H1 (cell line): ENCODE data around the gene C2orf74. TPM values are rescaled to one million over a fixed set of nuclear protein-coding genes. Genes with fewer than 3 reads are reported as not detected.

Source experiments
- CTCF ChIA-PET: fragments of 300-600 bp; sonication (Branson Sonifier 250); formaldehyde crosslinking; loops from one replicate; lab custom pipeline; 2021; ENCODE audit not compliant: partially characterized antibody; lab: Charles Lee
- POLR2A ChIA-PET: fragments of 300-600 bp; sonication (Branson Sonifier 250); formaldehyde crosslinking; loops from one replicate; lab custom pipeline; 2021; ENCODE audit warnings: inconsistent platforms; ENCODE audit not compliant: partially characterized antibody; lab: Charles Lee
- DNase-seq, 2 experiments: peaks; one replicate each; pipeline versions ENCODE4 v3.0.0 to v3.0.0-alpha.2; 2010 to 2022; ENCODE audit warnings: low spot score in 2 of 2, low read depth in 1 of 2, mixed read lengths in 1 of 2
- FAIRE-seq: peaks from 2 replicates; lab custom pipeline; 2011; peaks lifted over from hg19 to GRCh38; lab: Jason Lieb, UNC
- H2AFZ ChIP-seq: 2 replicates; pipeline ENCODE4 v1.8.1; 2012; ENCODE audit warnings: low read length, inconsistent platforms
- H2AK5ac ChIP-seq: 2 replicates; pipeline ENCODE4 v1.6.1; 2013; ENCODE audit warnings: low read depth, low read length
- H2BK120ac ChIP-seq: replicated peaks from 2 replicates; pipeline ENCODE3; 2013; ENCODE audit warnings: low read depth, low read length, inconsistent platforms
- H2BK12ac ChIP-seq: 2 replicates; pipeline ENCODE4 v1.6.1; 2013; ENCODE audit warnings: low read depth, low read length
- H2BK15ac ChIP-seq: 2 replicates; pipeline ENCODE4 v1.6.1; 2013; ENCODE audit warnings: low read length
- H2BK20ac ChIP-seq: 2 replicates; pipeline ENCODE4 v1.6.1; 2013; ENCODE audit warnings: low read length
- H2BK5ac ChIP-seq: 2 replicates; pipeline ENCODE4 v1.6.1; 2013; ENCODE audit warnings: low read depth, low read length
- H3K14ac ChIP-seq: 2 replicates; pipeline ENCODE4 v1.6.1; 2013; ENCODE audit warnings: inconsistent platforms; ENCODE audit not compliant: insufficient read length
- H3K18ac ChIP-seq: 2 replicates; pipeline ENCODE4 v1.6.1; 2013; ENCODE audit warnings: low read length; ENCODE audit errors: extremely low read depth
- H3K23ac ChIP-seq: 2 replicates; pipeline ENCODE4 v1.6.1; 2013; ENCODE audit warnings: inconsistent platforms; ENCODE audit not compliant: insufficient read length
- H3K23me2 ChIP-seq: 2 replicates; pipeline ENCODE4 v1.6.1; 2013; ENCODE audit warnings: low read depth, low read length
- H3K27ac ChIP-seq: 2 replicates; pipeline ENCODE4 v1.6.1; 2011; ENCODE audit warnings: low read depth, low read length, inconsistent platforms
- H3K27me3 ChIP-seq, 4 experiments: replicated peaks in 1 of 4; 1 replicate in 1 of 4; 2 replicates in 3 of 4; pipeline versions ENCODE4 v1.6.1 to v1.8.1; 2011 to 2013; ENCODE audit warnings: low read length in 3 of 4, mild to moderate bottlenecking in 3 of 4, inconsistent platforms in 2 of 4, mixed read lengths in 2 of 4, moderate library complexity in 1 of 4; ENCODE audit not compliant: control insufficient read depth in 3 of 4, insufficient read depth in 3 of 4; ENCODE audit errors: extremely low read depth in 1 of 4
- H3K36me3 ChIP-seq, 4 experiments: 2 replicates each; pipeline versions ENCODE4 v1.6.1 to v1.8.1; 2011 to 2013; ENCODE audit warnings: mild to moderate bottlenecking in 4 of 4, low read length in 3 of 4, moderate library complexity in 2 of 4, control low read depth in 1 of 4, inconsistent platforms in 1 of 4; ENCODE audit not compliant: insufficient read depth in 4 of 4, control insufficient read depth in 2 of 4
- H3K4ac ChIP-seq: replicated peaks from 2 replicates; pipeline ENCODE3; 2013; ENCODE audit warnings: low read length, low read depth, mixed read lengths, inconsistent platforms; ENCODE audit not compliant: insufficient read length
- H3K4me1 ChIP-seq, 4 experiments: replicated peaks in 1 of 4; 1 replicate in 1 of 4; 2 replicates in 3 of 4; pipeline versions ENCODE4 v1.6.1 to v1.8.1; 2011 to 2013; ENCODE audit warnings: low read length in 3 of 4, inconsistent platforms in 2 of 4, mixed read lengths in 1 of 4; ENCODE audit not compliant: insufficient read depth in 4 of 4, control insufficient read depth in 3 of 4
- H3K4me2 ChIP-seq, 2 experiments: 2 replicates each; pipeline versions ENCODE4 v1.6.1 to v1.8.1; 2011 to 2013; ENCODE audit warnings: low read depth in 2 of 2, low read length in 2 of 2, control low read depth in 1 of 2, inconsistent platforms in 1 of 2, mild to moderate bottlenecking in 1 of 2; ENCODE audit not compliant: insufficient read depth in 1 of 2
- H3K4me3 ChIP-seq, 4 experiments: fragments of 200-600, 300-600 bp in 1 of 4; sonication (generic), shearing (Covaris generic), sonication (Bioruptor Twin) in 1 of 4; 2 replicates each; pipeline versions ENCODE4 v1.5.1 to v1.8.1; 2011 to 2016; ENCODE audit warnings: low read length in 4 of 4, low read depth in 3 of 4, control low read depth in 2 of 4, inconsistent platforms in 2 of 4, mild to moderate bottlenecking in 2 of 4, mixed read lengths in 1 of 4, moderate library complexity in 1 of 4; ENCODE audit not compliant: insufficient read depth in 2 of 4; ENCODE audit errors: extremely low read depth in 1 of 4
- H3K56ac ChIP-seq: replicated peaks from 2 replicates; pipeline ENCODE3; 2013; ENCODE audit warnings: low read depth, mild to moderate bottlenecking, mixed read lengths, low read length, inconsistent platforms; ENCODE audit not compliant: insufficient read length
- H3K79me1 ChIP-seq: 2 replicates; pipeline ENCODE4 v1.6.1; 2013; ENCODE audit warnings: low read depth, low read length, control low read depth
- H3K79me2 ChIP-seq, 2 experiments: 2 replicates each; pipeline versions ENCODE4 v1.6.1 to v1.8.1; 2012 to 2013; ENCODE audit warnings: low read length in 2 of 2, mild to moderate bottlenecking in 2 of 2, inconsistent platforms in 1 of 2; ENCODE audit not compliant: insufficient read depth in 2 of 2, control insufficient read depth in 1 of 2
- H3K9ac ChIP-seq, 4 experiments: replicated peaks in 1 of 4; 1 replicate in 1 of 4; 2 replicates in 3 of 4; pipeline versions ENCODE4 v1.6.1 to v1.8.1; 2011 to 2013; ENCODE audit warnings: low read depth in 3 of 4, low read length in 3 of 4, control low read depth in 2 of 4, mild to moderate bottlenecking in 2 of 4, moderate library complexity in 2 of 4, inconsistent platforms in 1 of 4; ENCODE audit errors: extremely low read depth in 1 of 4
- H3K9me3 ChIP-seq, 2 experiments: 2 replicates each; pipeline versions ENCODE4 v1.6.1 to v1.8.1; 2012 to 2013; ENCODE audit warnings: mild to moderate bottlenecking in 2 of 2, moderate library complexity in 2 of 2, control low read depth in 1 of 2, inconsistent platforms in 1 of 2, low read depth in 1 of 2, low read length in 1 of 2, mixed read lengths in 1 of 2; ENCODE audit not compliant: insufficient read depth in 2 of 2
- H4K20me1 ChIP-seq, 2 experiments: replicated peaks in 1 of 2; 2 replicates each; pipeline versions ENCODE3 to v1.8.1; 2011 to 2013; ENCODE audit warnings: inconsistent platforms in 2 of 2, low read length in 2 of 2, mild to moderate bottlenecking in 1 of 2; ENCODE audit not compliant: insufficient read depth in 2 of 2, control insufficient read depth in 1 of 2
- H4K5ac ChIP-seq: 2 replicates; pipeline ENCODE4 v1.6.1; 2013; ENCODE audit warnings: low read length, low read depth, mixed read lengths, inconsistent platforms; ENCODE audit not compliant: insufficient read length
- H4K8ac ChIP-seq: 2 replicates; pipeline ENCODE4 v1.8.0; 2013; ENCODE audit warnings: mild to moderate bottlenecking, moderate library complexity, low read length, inconsistent platforms; ENCODE audit not compliant: insufficient read depth; ENCODE audit errors: extremely low read depth
- H4K91ac ChIP-seq: replicated peaks from 2 replicates; pipeline ENCODE3; 2013; ENCODE audit warnings: low read length, mixed read lengths, inconsistent platforms; ENCODE audit not compliant: insufficient read length
- CBX8 ChIP-seq: fragments of 300-800, 300-1000 bp; sonication (generic); IDR thresholded peaks from 2 replicates; pipeline ENCODE4 v1.7.1; 2016; ENCODE audit warnings: low read depth, low read length, borderline replicate concordance
- CHD1 ChIP-seq: IDR thresholded peaks from 2 replicates; pipeline ENCODE4 v1.6.1; 2012; ENCODE audit warnings: low read depth, low read length, improper control_type of control experiment
- KDM5A ChIP-seq: fragments of 200-600 bp; IDR thresholded peaks from 2 replicates; pipeline ENCODE4 v1.7.1; 2012; ENCODE audit warnings: mild to moderate bottlenecking, low read length, inconsistent platforms, mixed read lengths
- RXRA ChIP-seq: IDR thresholded peaks from 2 replicates; pipeline ENCODE4 v1.6.1; 2011; ENCODE audit warnings: low read depth, mild to moderate bottlenecking, low read length, moderate library complexity; ENCODE audit not compliant: insufficient read depth
- TBP ChIP-seq: IDR thresholded peaks from 2 replicates; pipeline ENCODE4 v1.6.1; 2011; ENCODE audit warnings: low read depth, low read length, improper control_type of control experiment
- YY1 ChIP-seq: IDR thresholded peaks from 2 replicates; pipeline ENCODE4 v1.6.1; 2011; ENCODE audit warnings: low read depth, mild to moderate bottlenecking, low read length
- ZNF274 ChIP-seq: IDR thresholded peaks from 2 replicates; pipeline ENCODE4 v1.7.0; 2012; ENCODE audit warnings: low read length, borderline replicate concordance; ENCODE audit errors: extremely low read depth
- WGBS, 2 experiments: shearing (Covaris generic) in 1 of 2; methylation state at CpG; one replicate each; pipeline versions ENCODE4 v1.1.6 to v1.1.7; 2013 to 2015; ENCODE audit warnings: low lambda C conversion rate in 2 of 2, mixed read lengths in 2 of 2, inconsistent platforms in 1 of 2, low coverage in 1 of 2, missing lambda C conversion rate in 1 of 2; ENCODE audit not compliant: insufficient replicate concordance in 2 of 2, insufficient coverage in 1 of 2, insufficient read length in 1 of 2; ENCODE audit errors: extremely low coverage in 1 of 2, missing lambda C conversion rate in 1 of 2; 5-methylcytosine and 5-hydroxymethylcytosine counted together
- polyA plus RNA-seq, 7 experiments: library from polyadenylated mRNA; depleted of rRNA in 3 of 7; stranded (reverse) in 5 of 7; unstranded in 2 of 7; fragments of >200 nt in 5 of 7; fragments of 200-250 nt in 2 of 7; gene quantifications; 1 replicate in 5 of 7; 2 replicates in 1 of 7; 4 replicates in 1 of 7; pipeline versions ENCODE4 v1.2.1 to v1.2.3, GENCODE V29; 2011 to 2013; ENCODE audit warnings: missing spikeins in 2 of 7, mixed read lengths in 2 of 7
- total RNA-seq: library from RNA; stranded (reverse); fragmentation: NEBNext Ultra II Directional; extraction: Animal tissue kit (Norgen Biotek cat#: 25700); gene quantifications from 2 replicates; pipeline ENCODE4 v1.2.1, GENCODE V29; 2021

C2orf74 gene
- total and polyA plus RNA-seq, 2 of the 8 experiments (the other 6 are each of a cell fraction or from before 2014, with no cell fraction given) = 2.6 to 9.3 TPM

GRCh38 chr2:61182059-61182383 lies 20.0 kb downstream of the C2orf74 start:
- no peak overlapping the region for H3K27ac ChIP-seq
- H3K4me3 ChIP-seq = no peak overlapping the region
- no peaks in the 10 kb centered on the region for H3K9me3 ChIP-seq
- no peak overlapping the region for H2AK5ac ChIP-seq
- WGBS, 2 experiments = 94% methylated on average over 6 of the region's 6 CpGs; no CpG with 5 or more reads in 1 of the 2 experiments
- DNase-seq (no peak), FAIRE-seq (no peak)
- no peak overlapping the region for H3K56ac ChIP-seq
- no peaks in the 10 kb centered on the region; a peak in 2 of 7 replicates for H3K27me3 ChIP-seq
- peaks cover 7% of the 10 kb centered on the region; the same call in 1 of the 2 replicates for H3K79me1 ChIP-seq
- no peak overlapping the region for H2AFZ ChIP-seq
- H3K36me3 ChIP-seq = peaks cover 14 to 71% (median 38%) of the 10 kb centered on the region in 4 experiments; a peak in 7 of 8 replicates
- POLR2A ChIA-PET = no interaction called here
- no peak overlapping the region for H2BK120ac ChIP-seq
- H4K20me1 ChIP-seq = peaks cover 4 to 5% of the 10 kb centered on the region in 2 experiments
- no peak overlapping the region for H3K14ac ChIP-seq
- no peak overlapping the region for H4K91ac ChIP-seq
- no peak overlapping the region for H4K8ac ChIP-seq
- no peak for TF ChIP-seq TBP
- TF ChIP-seq YY1 = no peak
- TF ChIP-seq CBX8 = no peak
- TF ChIP-seq KDM5A = no peak
- TF ChIP-seq ZNF274 = no peak
- TF ChIP-seq RXRA = no peak
- no peak for TF ChIP-seq CHD1
- TF ChIP-seq, all 59 proteins: peak for 0
- H4K5ac ChIP-seq = no peak overlapping the region
- H3K4me2 ChIP-seq = no peak overlapping the region
- CTCF ChIA-PET = interaction anchor here (1.0 kb wide), 1 partner anchor 666 kb away, joined by 3 read pairs; no protein-coding TSS in a partner anchor
- peaks cover 3 to 7% of the 10 kb centered on the region in 2 experiments; a peak in 1 of 4 replicates for H3K79me2 ChIP-seq
- H2BK12ac ChIP-seq = no peak overlapping the region
- no peak overlapping the region for H2BK5ac ChIP-seq
- no peak overlapping the region for H3K9ac ChIP-seq
- no peak overlapping the region for H3K23ac ChIP-seq
- no peak overlapping the region for H3K4ac ChIP-seq
- H2BK20ac ChIP-seq = no peak overlapping the region
- no peak overlapping the region for H2BK15ac ChIP-seq
- no peak overlapping the region for H3K18ac ChIP-seq
- peaks cover 7 to 11% (median 9%) of the 10 kb centered on the region in 4 experiments; a peak in 6 of 7 replicates for H3K4me1 ChIP-seq
- H3K23me2 ChIP-seq = peaks cover 6% of the 10 kb centered on the region; the same call in 1 of the 2 replicates
